GM12864 (cell line): ENCODE results near the gene CDH4.

Experiments used
- DNase-seq: peaks from one replicate; pipeline ENCODE4 v3.0.0-alpha.2; 2011; ENCODE audit warnings: low read depth
- H3K4me3 ChIP-seq: 2 replicates; pipeline ENCODE4 v1.5.1; 2011; ENCODE audit warnings: mild to moderate bottlenecking, low read depth, low read length, control low read depth
- CTCF ChIP-seq: IDR thresholded peaks from 2 replicates; pipeline ENCODE4 v1.5.1; 2011; ENCODE audit warnings: low read depth, mild to moderate bottlenecking, moderate library complexity, low read length, control low read depth, inconsistent platforms; ENCODE audit errors: missing control alignments

The CDH4 gene

GRCh38 chr20:61437280-61438206 is 185.5 kb downstream of the CDH4 start:
- no peak overlapping the region for H3K4me3 ChIP-seq
- no peak for TF ChIP-seq CTCF

DNA sequence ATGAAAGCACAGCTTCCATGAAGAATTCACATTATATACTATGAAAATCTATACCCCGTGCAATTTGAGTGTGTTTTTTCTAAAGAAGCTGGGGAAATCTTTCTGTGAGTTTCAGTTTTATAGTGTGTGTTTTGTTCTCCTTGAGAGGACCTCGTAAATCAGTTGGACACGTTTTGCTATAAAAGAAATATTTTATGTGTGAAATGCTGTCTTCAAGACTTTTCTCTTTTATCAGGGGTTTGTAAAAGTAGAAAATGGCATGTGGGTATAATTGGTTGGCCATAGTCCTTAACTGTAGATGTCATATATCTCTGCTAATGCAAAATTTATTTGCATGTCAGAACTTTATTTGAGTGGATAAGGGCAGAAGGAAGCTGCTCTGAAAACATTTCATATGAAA is 186.2 kb downstream of the CDH4 start:
- H3K4me3 ChIP-seq, result no peak overlapping the region
- DNase-seq, result no peak
- no peak for TF ChIP-seq CTCF

More at GRCh38 chr20:61437280-61438206, 185.5 kb downstream of the CDH4 start:
- no peak for DNase-seq

GRCh38 chr20:61439251-61439650 is 187.2 kb downstream of the CDH4 start:
- no peak for TF ChIP-seq CTCF
- H3K4me3 ChIP-seq, result no peak overlapping the region
- no peak for DNase-seq

DNA sequence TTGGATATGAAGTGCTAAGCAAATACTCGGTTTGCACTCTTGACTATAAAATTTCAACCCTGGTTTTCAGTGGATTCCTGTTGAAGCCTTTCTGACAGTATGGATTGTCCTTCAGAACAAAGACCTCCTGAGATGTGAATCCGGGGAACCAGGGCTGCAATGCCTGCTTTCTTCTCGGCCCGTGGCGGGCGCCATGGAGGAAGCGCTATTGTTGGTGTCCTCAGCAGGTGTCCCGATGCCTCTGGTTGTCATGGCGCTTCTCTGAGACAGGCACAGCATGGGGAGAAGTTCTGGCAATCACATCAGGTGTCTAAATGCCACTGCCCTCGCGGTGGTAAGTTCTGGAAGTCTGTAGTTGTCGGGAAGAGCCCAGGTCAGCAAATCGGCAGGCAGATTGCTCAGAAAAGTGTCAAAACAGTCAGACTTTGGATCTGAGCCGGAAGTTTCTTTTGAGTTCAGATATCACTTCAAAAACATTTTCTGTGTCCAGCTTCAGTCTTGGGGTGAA is 188.5 kb downstream of the CDH4 start:
- no peak for DNase-seq
- no peak overlapping the region for H3K4me3 ChIP-seq
- TF ChIP-seq CTCF, result no peak

DNA sequence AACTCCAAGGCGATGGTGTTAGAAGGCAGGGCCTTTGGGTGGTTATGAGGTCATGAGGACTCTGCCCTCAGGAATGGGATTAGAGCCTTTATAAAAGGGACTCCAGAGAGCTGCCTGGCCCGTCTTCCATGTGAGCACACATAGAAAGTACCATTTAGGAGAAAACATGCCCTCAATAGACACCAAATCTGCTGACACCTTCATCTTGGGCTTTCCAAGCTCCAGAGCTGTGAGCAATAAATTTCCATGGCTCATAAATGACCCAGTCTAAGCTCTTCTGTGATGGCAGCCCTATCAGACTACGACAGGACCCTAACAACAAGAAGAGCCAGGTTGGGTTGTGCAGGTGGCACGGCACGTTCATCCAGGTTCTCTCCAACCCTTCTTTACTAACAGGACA is 189.5 kb downstream of the CDH4 start:
- no peak for TF ChIP-seq CTCF
- no peak overlapping the region for H3K4me3 ChIP-seq
- DNase-seq, result no peak

GRCh38 chr20:61442075-61442670 is 190.1 kb downstream of the CDH4 start:
- DNase-seq, result no peak
- no peak overlapping the region for H3K4me3 ChIP-seq
- no peak for TF ChIP-seq CTCF
